Vagina (tissue), 2 donors: ENCODE data around the gene PLEKHA6. TPM values are rescaled to one million over a fixed set of nuclear protein-coding genes. Genes with fewer than 3 reads are reported as not detected.

Experiments
- DNase-seq, 2 donors: peaks; one replicate each; pipeline ENCODE4 v3.0.0-alpha.2; 2017; ENCODE audit errors: extremely low spot score in 2 of 2
- H3K27ac ChIP-seq: fragments of 200-600 bp; sonication (generic); one replicate; pipeline ENCODE4 v1.5.1; 2019
- H3K27me3 ChIP-seq: fragments of 200-600 bp; sonication (generic); one replicate; pipeline ENCODE4 v1.5.1; 2019
- H3K36me3 ChIP-seq, 2 donors: fragments of 200-600 bp; sonication (generic); one replicate each; pipeline ENCODE4 v1.5.1; 2017 to 2019
- H3K4me1 ChIP-seq: fragments of 200-600 bp; sonication (generic); one replicate; pipeline ENCODE4 v1.5.1; 2019
- H3K4me3 ChIP-seq, 2 donors: fragments of 200-600 bp; sonication (generic); 1 replicate in 1 of 2; 2 replicates in 1 of 2; pipeline ENCODE4 v1.5.1; 2016 to 2019
- H3K9me3 ChIP-seq: fragments of 200-600 bp; sonication (generic); one replicate; pipeline ENCODE4 v1.5.1; 2019
- CTCF ChIP-seq, 3 experiments: fragments of 450-650 bp in 2 of 3; fragments of 200-600 bp in 1 of 3; sonication (generic) in 1 of 3; IDR thresholded peaks; one replicate each; pipeline ENCODE4 v1.5.1; 2017 to 2019; ENCODE audit warnings: antibody characterized with exemption in 3 of 3, mild to moderate bottlenecking in 2 of 3, moderate library complexity in 2 of 3
- POLR2A ChIP-seq, 2 donors: fragments of 450-650 bp; IDR thresholded peaks; one replicate each; pipeline ENCODE4 v1.6.1; 2017; ENCODE audit warnings: antibody characterized with exemption in 2 of 2, mild to moderate bottlenecking in 2 of 2, moderate library complexity in 2 of 2
- POLR2AphosphoS5 ChIP-seq, 2 donors: sonication (generic); formaldehyde crosslinking; IDR thresholded peaks; one replicate each; pipeline ENCODE4 v1.9.0; 2017; ENCODE audit warnings: antibody characterized with exemption in 2 of 2, mild to moderate bottlenecking in 2 of 2, low read depth in 1 of 2; ENCODE audit not compliant: insufficient read depth in 1 of 2
- intact Hi-C: fragments of 100-400 bp; cut with DNase I; formaldehyde crosslinking; loops from one replicate; pipeline ENCODE4 v1.15.1; 2023
- small RNA-seq: library from RNA; depleted of rRNA; stranded (forward); fragments of <200 nt; gene quantifications from one replicate; pipeline ENCODE3, GENCODE V24; 2016
- total RNA-seq: library from RNA; depleted of rRNA; stranded (reverse); fragments of >200 nt; gene quantifications from one replicate; pipeline ENCODE4 v1.2.3, GENCODE V29; 2016

Gene PLEKHA6
- total RNA-seq, 1 donor from 2014 or later, result 15.0 TPM

GRCh38 chr1:204172404-204173029 is 187.2 kb downstream of the PLEKHA6 start:
- peaks cover 6% of the 10 kb centered on the region for H3K9me3 ChIP-seq
- no peaks in the 10 kb centered on the region for H3K27me3 ChIP-seq
- DNase-seq, result no peak
- no peak overlapping the region for H3K27ac ChIP-seq
- intact Hi-C loops, result no loop called here
- TF ChIP-seq POLR2AphosphoS5 (IDR thresholded peaks at IDR 0.05; ENCODE audit: insufficient read depth in 1 of 2, low read depth in 1 of 2) (no peak), POLR2A (IDR thresholded peaks at IDR 0.05) (no peak), CTCF (IDR thresholded peaks at IDR 0.05) (no peak)
- H3K4me3 ChIP-seq, result no peak overlapping the region
- H3K36me3 ChIP-seq, result no peaks in the 10 kb centered on the region
- H3K4me1 ChIP-seq, result no peaks in the 10 kb centered on the region

- intact Hi-C loops, result no loop called here
- peaks cover 6% of the 10 kb centered on the region for H3K9me3 ChIP-seq
- no peaks in the 10 kb centered on the region for H3K36me3 ChIP-seq
- H3K4me3 ChIP-seq, result no peak overlapping the region
- no peak for DNase-seq
- TF ChIP-seq CTCF (IDR thresholded peaks at IDR 0.05), result no peak
- TF ChIP-seq POLR2AphosphoS5 (IDR thresholded peaks at IDR 0.05; ENCODE audit: insufficient read depth in 1 of 2, low read depth in 1 of 2), result peak in 1 of 2 donors; percentile 59
- no peaks in the 10 kb centered on the region for H3K4me1 ChIP-seq
- H3K27ac ChIP-seq, result no peak overlapping the region
- H3K27me3 ChIP-seq, result no peaks in the 10 kb centered on the region
These were observed 188.0 kb downstream of the PLEKHA6 start for GRCh38 chr1:204171751-204172178.

GRCh38 chr1:204170494-204171155 is 189.1 kb downstream of the PLEKHA6 start:
- no peaks in the 10 kb centered on the region for H3K36me3 ChIP-seq
- H3K27ac ChIP-seq, result no peak overlapping the region
- H3K4me1 ChIP-seq, result no peaks in the 10 kb centered on the region
- no peak overlapping the region for H3K4me3 ChIP-seq
- no peak for DNase-seq
- H3K9me3 ChIP-seq, result peaks cover 6% of the 10 kb centered on the region
- TF ChIP-seq CTCF (IDR thresholded peaks at IDR 0.05) (no peak), POLR2A (IDR thresholded peaks at IDR 0.05) (no peak), POLR2AphosphoS5 (IDR thresholded peaks at IDR 0.05; ENCODE audit: insufficient read depth in 1 of 2, low read depth in 1 of 2) (no peak)
- H3K27me3 ChIP-seq, result no peaks in the 10 kb centered on the region
- intact Hi-C loops, result no loop called here

- intact Hi-C loops, result loop anchor here (10.0 kb wide), 1 partner anchor 325 kb away; the partner anchor contains the start of gene PIK3C2B
- H3K27ac ChIP-seq, result no peak overlapping the region
- no peak for TF ChIP-seq POLR2AphosphoS5 (IDR thresholded peaks at IDR 0.05; ENCODE audit: insufficient read depth in 1 of 2, low read depth in 1 of 2)
- no peak for TF ChIP-seq POLR2A (IDR thresholded peaks at IDR 0.05)
- TF ChIP-seq CTCF (IDR thresholded peaks at IDR 0.05), result no peak
These were observed 189.9 kb downstream of the PLEKHA6 start for GRCh38 chr1:204169858-204170257.

More at GRCh38 chr1:204169858-204170257, 189.9 kb downstream of the PLEKHA6 start:
- Histone ChIP-seq H3K4me1 (no peaks in the 10 kb centered on the region), H3K36me3 (no peaks in the 10 kb centered on the region), H3K9me3 (peaks cover 6% of the 10 kb centered on the region), H3K27me3 (no peaks in the 10 kb centered on the region), H3K4me3 (no peak overlapping the region)
- DNase-seq, result no peak

Small RNA genes lying within 50 kb of the gene (small RNA-seq; reads per million reads assigned to genes)
- gene AL606489.2, result not detected

Other genes starting within 250 kb of the PLEKHA6 start
- gene ETNK2, start 207.9 kb downstream of the PLEKHA6 start, total RNA-seq, result 30.9 TPM
- not detected for gene REN, start 193.6 kb downstream of the PLEKHA6 start, total RNA-seq
- gene KISS1, start 163.4 kb downstream of the PLEKHA6 start, total RNA-seq, result not detected
- not detected for gene GOLT1A, start 145.9 kb downstream of the PLEKHA6 start, total RNA-seq
- 42.0 TPM for gene PPP1R15B, start 51.9 kb upstream of the PLEKHA6 start, total RNA-seq
- gene PIK3C2B, start 134.9 kb upstream of the PLEKHA6 start, total RNA-seq, result 52.1 TPM
- 90.1 TPM for gene MDM4, start 156.5 kb upstream of the PLEKHA6 start, total RNA-seq